ENCODE results near the gene OR6P1.

DNA sequence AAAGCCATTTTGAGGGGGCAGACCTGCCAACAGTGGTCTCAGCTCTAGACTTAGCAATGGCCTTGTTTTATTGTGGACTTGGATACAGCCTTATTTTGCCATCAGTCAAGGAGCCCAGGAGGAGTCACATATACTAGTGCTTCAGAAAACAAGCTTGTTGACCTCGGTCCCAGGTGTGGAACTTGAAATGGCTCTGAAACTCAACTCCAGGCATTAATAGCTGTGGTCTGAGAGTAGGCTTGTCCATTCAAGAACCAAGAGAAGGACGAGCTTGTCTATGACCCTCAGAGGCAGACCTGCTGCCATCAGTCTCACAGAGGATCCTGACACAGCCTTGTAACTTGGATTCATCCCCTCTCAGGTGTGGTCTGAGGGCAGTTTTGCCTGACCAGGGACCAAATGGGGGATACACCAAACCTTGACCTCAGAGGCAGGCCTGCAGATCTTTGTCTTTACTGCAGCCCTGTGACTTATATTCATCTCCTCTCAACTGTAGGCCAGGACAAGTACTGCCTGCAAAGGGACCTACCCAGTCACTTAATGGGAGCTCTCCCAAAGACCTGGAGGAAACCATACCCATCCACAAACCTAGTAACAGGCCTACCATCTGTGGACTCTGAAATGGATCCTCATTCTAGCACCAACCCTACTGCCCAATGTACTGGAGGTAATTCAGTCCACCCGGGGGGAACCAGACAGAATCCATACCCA is 49.3 kb downstream of the OR6P1 start:
- TF ChIP-seq, protein P1, sequence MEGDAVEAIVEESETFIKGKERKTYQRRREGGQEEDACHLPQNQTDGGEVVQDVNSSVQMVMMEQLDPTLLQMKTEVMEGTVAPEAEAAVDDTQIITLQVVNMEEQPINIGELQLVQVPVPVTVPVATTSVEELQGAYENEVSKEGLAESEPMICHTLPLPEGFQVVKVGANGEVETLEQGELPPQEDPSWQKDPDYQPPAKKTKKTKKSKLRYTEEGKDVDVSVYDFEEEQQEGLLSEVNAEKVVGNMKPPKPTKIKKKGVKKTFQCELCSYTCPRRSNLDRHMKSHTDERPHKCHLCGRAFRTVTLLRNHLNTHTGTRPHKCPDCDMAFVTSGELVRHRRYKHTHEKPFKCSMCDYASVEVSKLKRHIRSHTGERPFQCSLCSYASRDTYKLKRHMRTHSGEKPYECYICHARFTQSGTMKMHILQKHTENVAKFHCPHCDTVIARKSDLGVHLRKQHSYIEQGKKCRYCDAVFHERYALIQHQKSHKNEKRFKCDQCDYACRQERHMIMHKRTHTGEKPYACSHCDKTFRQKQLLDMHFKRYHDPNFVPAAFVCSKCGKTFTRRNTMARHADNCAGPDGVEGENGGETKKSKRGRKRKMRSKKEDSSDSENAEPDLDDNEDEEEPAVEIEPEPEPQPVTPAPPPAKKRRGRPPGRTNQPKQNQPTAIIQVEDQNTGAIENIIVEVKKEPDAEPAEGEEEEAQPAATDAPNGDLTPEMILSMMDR (IDR thresholded peaks at IDR 0.05): no peak
- no peak for TF ChIP-seq POLR2A (IDR thresholded peaks at IDR 0.05)
- no peak for TF ChIP-seq POLR2AphosphoS5 (IDR thresholded peaks at IDR 0.05)
